K562 (cell line): ENCODE measurements around the gene MAN1B1. TPM values are rescaled to one million over a fixed set of nuclear protein-coding genes. Genes with fewer than 3 reads are reported as not detected.

ENCODE experiments used
- ATF7 ChIP-seq: fragments of 450-650 bp; IDR thresholded peaks from 2 replicates; pipeline ENCODE4 v1.7.1; 2014; ENCODE audit warnings: mild to moderate bottlenecking, moderate library complexity
- CBFB ChIP-seq: sonication (generic); formaldehyde crosslinking; IDR thresholded peaks from 2 replicates; pipeline ENCODE4 v1.4.0; 2020; ENCODE audit warnings: mild to moderate bottlenecking, missing genetic modification reagents
- CEBPG ChIP-seq, 3 experiments: fragments of 200-800 bp in 1 of 3; sonication (Bioruptor generic) in 1 of 3; sonication (generic) in 1 of 3; formaldehyde crosslinking in 1 of 3; IDR thresholded peaks in 2 of 3; conservative IDR thresholded peaks in 1 of 3; 2 replicates each; pipeline versions ENCODE4 v1.6.1 to v1.8.0; 2016 to 2022; ENCODE audit warnings: missing compliant biosample characterization in 2 of 3, missing genetic modification characterization in 2 of 3, mild to moderate bottlenecking in 1 of 3, missing genetic modification reagents in 1 of 3
- CREB3L1 ChIP-seq: fragments of 450-650 bp; IDR thresholded peaks from 2 replicates; pipeline ENCODE4 v1.6.1; 2014; ENCODE audit warnings: low read depth, mild to moderate bottlenecking, moderate library complexity, borderline replicate concordance
- ETV5 ChIP-seq: sonication (generic); formaldehyde crosslinking; IDR thresholded peaks from 2 replicates; pipeline ENCODE4 v1.4.0; 2020; ENCODE audit warnings: low read depth, mild to moderate bottlenecking, missing genetic modification reagents
- KLF16 ChIP-seq: IDR thresholded peaks from 2 replicates; pipeline ENCODE4 v1.6.1; 2016; ENCODE audit warnings: antibody characterized with exemption
- NUFIP1 ChIP-seq: fragments of 450-650 bp; IDR thresholded peaks from 2 replicates; pipeline ENCODE4 v1.6.1; 2018; ENCODE audit not compliant: partially characterized antibody
- RBM39 ChIP-seq: fragments of 200-400 bp; formaldehyde crosslinking; optimal IDR thresholded peaks from 2 replicates; pipeline ENCODE3; 2018; ENCODE audit warnings: low read depth, low read length
- SLC30A9 ChIP-seq: fragments of 250-450 bp; sonication (Bioruptor Pico); IDR thresholded peaks from 2 replicates; pipeline ENCODE4 v1.8.0; 2022; ENCODE audit warnings: mild to moderate bottlenecking, moderate library complexity
- TBP ChIP-seq: optimal IDR thresholded peaks from 2 replicates; pipeline ENCODE3; 2011; ENCODE audit warnings: low read depth, low read length, improper control_type of control experiment
- ZKSCAN3 ChIP-seq: fragments of 250-450 bp; sonication (Bioruptor Pico); IDR thresholded peaks from 2 replicates; pipeline ENCODE4 v1.4.0; 2020
- ZNF280A ChIP-seq: fragments of 450-650 bp; IDR thresholded peaks from 2 replicates; pipeline ENCODE4 v1.6.1; 2018; ENCODE audit warnings: mild to moderate bottlenecking, low read depth; ENCODE audit not compliant: partially characterized antibody
- ZNF507 ChIP-seq: conservative IDR thresholded peaks from 2 replicates; pipeline ENCODE4 v1.6.1; 2017; ENCODE audit warnings: missing genetic modification characterization, missing compliant biosample characterization
- polyA plus RNA-seq, 8 experiments: library from polyadenylated mRNA; depleted of rRNA in 4 of 8; stranded (reverse) in 5 of 8; unstranded in 3 of 8; fragments of >200 nt; fragmentation: Nextera tagmentation in 2 of 8; fragmentation: Illumina TruSeq in 1 of 8; extraction: Ambion mirVana in 2 of 8; extraction: Trizol in 1 of 8; gene quantifications; 2 replicates each; pipeline versions ENCODE4 v1.2.1 to v1.2.3, GENCODE V29; 2011 to 2014; ENCODE audit warnings: inconsistent platforms in 1 of 8, missing spikeins in 1 of 8
- total RNA-seq, 7 experiments: library from RNA; depleted of rRNA in 6 of 7; stranded (reverse); fragments of >200 nt in 6 of 7; fragmentation: Illumina TruSeq in 2 of 7; extraction: Trizol in 2 of 7; gene quantifications; 2 replicates each; pipeline versions ENCODE4 v1.2.1 to v1.2.3, GENCODE V29; 2011 to 2021; ENCODE audit warnings: low replicate concordance in 1 of 7
- TF ChIP-seq, protein P1 (sequence below): IDR thresholded peaks from 2 replicates; pipeline ENCODE4 v1.6.1; 2014; ENCODE audit warnings: antibody characterized with exemption
- TF ChIP-seq, protein P2 (sequence below): fragments of 450-650 bp; IDR thresholded peaks from one replicate; pipeline ENCODE4 v1.6.1; 2018; ENCODE audit warnings: mild to moderate bottlenecking, moderate library complexity; ENCODE audit not compliant: partially characterized antibody
- TF ChIP-seq, protein P3 (sequence below): sonication (generic); formaldehyde crosslinking; IDR thresholded peaks from 2 replicates; pipeline ENCODE4 v1.5.0; 2020; ENCODE audit warnings: missing genetic modification reagents

Gene MAN1B1
- total and polyA plus RNA-seq, 9 of the 15 experiments (the other 6 are each of a cell fraction or from before 2014, with no cell fraction given) = 0.55 to 36.6 (median 27.3) TPM

- TF ChIP-seq, protein P1, sequence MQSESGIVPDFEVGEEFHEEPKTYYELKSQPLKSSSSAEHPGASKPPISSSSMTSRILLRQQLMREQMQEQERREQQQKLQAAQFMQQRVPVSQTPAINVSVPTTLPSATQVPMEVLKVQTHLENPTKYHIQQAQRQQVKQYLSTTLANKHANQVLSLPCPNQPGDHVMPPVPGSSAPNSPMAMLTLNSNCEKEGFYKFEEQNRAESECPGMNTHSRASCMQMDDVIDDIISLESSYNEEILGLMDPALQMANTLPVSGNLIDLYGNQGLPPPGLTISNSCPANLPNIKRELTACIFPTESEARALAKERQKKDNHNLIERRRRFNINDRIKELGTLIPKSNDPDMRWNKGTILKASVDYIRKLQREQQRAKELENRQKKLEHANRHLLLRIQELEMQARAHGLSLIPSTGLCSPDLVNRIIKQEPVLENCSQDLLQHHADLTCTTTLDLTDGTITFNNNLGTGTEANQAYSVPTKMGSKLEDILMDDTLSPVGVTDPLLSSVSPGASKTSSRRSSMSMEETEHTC = no peak
- no peak for TF ChIP-seq KLF16
- no peak for TF ChIP-seq ZNF280A
- peak; percentile 68; the same call in 1 of the 2 replicates for TF ChIP-seq CEBPG (CRISPR knock-in tag; IDR thresholded peaks at IDR 0.05)
- peak; percentile 67 to 83 for TF ChIP-seq CEBPG (tag; conservative IDR thresholded peaks at IDR 0.05 in 1 of 2, IDR thresholded peaks at IDR 0.05 in 1 of 2)
- TF ChIP-seq, protein P2, sequence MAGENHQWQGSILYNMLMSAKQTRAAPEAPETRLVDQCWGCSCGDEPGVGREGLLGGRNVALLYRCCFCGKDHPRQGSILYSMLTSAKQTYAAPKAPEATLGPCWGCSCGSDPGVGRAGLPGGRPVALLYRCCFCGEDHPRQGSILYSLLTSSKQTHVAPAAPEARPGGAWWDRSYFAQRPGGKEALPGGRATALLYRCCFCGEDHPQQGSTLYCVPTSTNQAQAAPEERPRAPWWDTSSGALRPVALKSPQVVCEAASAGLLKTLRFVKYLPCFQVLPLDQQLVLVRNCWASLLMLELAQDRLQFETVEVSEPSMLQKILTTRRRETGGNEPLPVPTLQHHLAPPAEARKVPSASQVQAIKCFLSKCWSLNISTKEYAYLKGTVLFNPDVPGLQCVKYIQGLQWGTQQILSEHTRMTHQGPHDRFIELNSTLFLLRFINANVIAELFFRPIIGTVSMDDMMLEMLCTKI = no peak
- TF ChIP-seq NUFIP1 = no peak
- no peak for TF ChIP-seq SLC30A9 (CRISPR knock-in tag)
- no peak for TF ChIP-seq RBM39
- no peak for TF ChIP-seq ATF7
- no peak for TF ChIP-seq CBFB (CRISPR knock-in tag)
- TF ChIP-seq ETV5 = no peak
- TF ChIP-seq TBP = no peak
- TF ChIP-seq, protein P3, sequence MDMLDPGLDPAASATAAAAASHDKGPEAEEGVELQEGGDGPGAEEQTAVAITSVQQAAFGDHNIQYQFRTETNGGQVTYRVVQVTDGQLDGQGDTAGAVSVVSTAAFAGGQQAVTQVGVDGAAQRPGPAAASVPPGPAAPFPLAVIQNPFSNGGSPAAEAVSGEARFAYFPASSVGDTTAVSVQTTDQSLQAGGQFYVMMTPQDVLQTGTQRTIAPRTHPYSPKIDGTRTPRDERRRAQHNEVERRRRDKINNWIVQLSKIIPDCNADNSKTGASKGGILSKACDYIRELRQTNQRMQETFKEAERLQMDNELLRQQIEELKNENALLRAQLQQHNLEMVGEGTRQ (CRISPR knock-in tag) = no peak
- TF ChIP-seq ZKSCAN3 = no peak
- TF ChIP-seq ZNF507 (tag) = no peak
- TF ChIP-seq CREB3L1 = no peak
Measured at GRCh38 chr9:137075275-137075775, 11.5 kb upstream of the MAN1B1 start (continued).
